WTC11 (cell line): ENCODE measurements around the gene CREBBP. TPM values are rescaled to one million over a fixed set of nuclear protein-coding genes. Genes with fewer than 3 reads are reported as not detected.

ENCODE experiments used
- ATAC-seq: fragments of 200-7000 bp; cut with Tn5 transposase; 2 replicates; pipeline ENCODE4 v1.10.0; 2021; ENCODE audit warnings: mild to moderate bottlenecking, moderate library complexity
- CTCF ChIA-PET: fragments of 300-600 bp; sonication (Branson Sonifier 250); formaldehyde crosslinking; loops from one replicate; lab custom pipeline; 2021; ENCODE audit warnings: antibody characterized with exemption; lab: Charles Lee
- POLR2A ChIA-PET: fragments of 350-600 bp; sonication (Branson Sonifier 250); formaldehyde crosslinking; loops from one replicate; lab custom pipeline; 2021; ENCODE audit warnings: antibody characterized with exemption; lab: Charles Lee
- DNase-seq: peaks from one replicate; pipeline ENCODE4 v3.0.0; 2021; ENCODE audit warnings: low spot score
- H3K27ac Mint-ChIP-seq: 2 replicates; pipeline ENCODE4 v1.8.0; 2021; ENCODE audit warnings: mixed read lengths
- H3K27me3 Mint-ChIP-seq: 2 replicates; pipeline ENCODE4 v1.8.0; 2021; ENCODE audit warnings: low read depth, mild to moderate bottlenecking, moderate library complexity, mixed read lengths
- H3K36me3 Mint-ChIP-seq: 2 replicates; pipeline ENCODE4 v1.8.0; 2021; ENCODE audit warnings: mixed read lengths
- H3K4me1 Mint-ChIP-seq: 2 replicates; pipeline ENCODE4 v1.8.0; 2022; ENCODE audit warnings: mixed read lengths
- H3K4me3 Mint-ChIP-seq: 2 replicates; pipeline ENCODE4 v1.8.0; 2021; ENCODE audit warnings: mild to moderate bottlenecking, moderate library complexity, mixed read lengths
- H3K9me3 Mint-ChIP-seq: 2 replicates; pipeline ENCODE4 v1.8.0; 2021; ENCODE audit warnings: mixed read lengths
- CDX4 ChIP-seq: fragments of 250-450 bp; sonication (Bioruptor Pico); IDR thresholded peaks from 2 replicates; pipeline ENCODE4 v1.9.0; 2021; ENCODE audit warnings: moderate library complexity, mild to moderate bottlenecking, inconsistent platforms, borderline replicate concordance
- E2F1 ChIP-seq: sonication (generic); formaldehyde crosslinking; IDR thresholded peaks from 2 replicates; pipeline ENCODE4 v1.8.0; 2022; ENCODE audit warnings: mild to moderate bottlenecking, missing genetic modification reagents
- E2F4 ChIP-seq: sonication (generic); formaldehyde crosslinking; IDR thresholded peaks from 2 replicates; pipeline ENCODE4 v1.8.1; 2022; ENCODE audit warnings: low read depth, mild to moderate bottlenecking, moderate library complexity, missing genetic modification reagents, borderline replicate concordance
- GABPB1 ChIP-seq: sonication (generic); formaldehyde crosslinking; IDR thresholded peaks from 2 replicates; pipeline ENCODE4 v1.8.1; 2023; ENCODE audit warnings: mild to moderate bottlenecking, missing genetic modification reagents
- GTF2I ChIP-seq: fragments of 250-450 bp; sonication (Bioruptor Pico); conservative IDR thresholded peaks from 2 replicates; pipeline ENCODE4 v1.4.0; 2021; ENCODE audit warnings: mild to moderate bottlenecking
- IRF2 ChIP-seq: sonication (generic); formaldehyde crosslinking; IDR thresholded peaks from 2 replicates; pipeline ENCODE4 v1.8.0; 2022; ENCODE audit warnings: low read depth, missing genetic modification reagents, borderline replicate concordance
- MAX ChIP-seq: sonication (generic); formaldehyde crosslinking; IDR thresholded peaks from 2 replicates; pipeline ENCODE4 v1.8.0; 2022; ENCODE audit warnings: mild to moderate bottlenecking, missing genetic modification reagents
- NFYB ChIP-seq: sonication (generic); formaldehyde crosslinking; conservative IDR thresholded peaks from 2 replicates; pipeline ENCODE4 v1.8.0; 2022; ENCODE audit warnings: low read depth, missing genetic modification reagents
- NR3C1 ChIP-seq: sonication (generic); formaldehyde crosslinking; conservative IDR thresholded peaks from 2 replicates; pipeline ENCODE4 v1.8.1; 2023; ENCODE audit warnings: low read depth, mild to moderate bottlenecking, missing genetic modification reagents
- RORB ChIP-seq: fragments of 250-450 bp; sonication (Bioruptor Pico); IDR thresholded peaks from 2 replicates; pipeline ENCODE4 v1.9.0; 2021; ENCODE audit warnings: mild to moderate bottlenecking
- TCF7 ChIP-seq: sonication (generic); formaldehyde crosslinking; IDR thresholded peaks from 2 replicates; pipeline ENCODE4 v1.8.0; 2022; ENCODE audit warnings: mild to moderate bottlenecking, low read depth, missing genetic modification reagents, moderate library complexity
- TEAD1 ChIP-seq: sonication (generic); formaldehyde crosslinking; IDR thresholded peaks from 2 replicates; pipeline ENCODE4 v1.8.0; 2022; ENCODE audit warnings: mild to moderate bottlenecking, missing genetic modification reagents
- ZMAT4 ChIP-seq: fragments of 250-450 bp; sonication (Bioruptor Pico); IDR thresholded peaks from 2 replicates; pipeline ENCODE4 v1.9.0; 2021; ENCODE audit warnings: mild to moderate bottlenecking
- ZNF423 ChIP-seq: fragments of 250-450 bp; sonication (Bioruptor Pico); IDR thresholded peaks from 2 replicates; pipeline ENCODE4 v2.1.2; 2022; ENCODE audit warnings: mild to moderate bottlenecking, moderate library complexity
- ZNF425 ChIP-seq: fragments of 250-450 bp; sonication (Bioruptor Pico); conservative IDR thresholded peaks from 2 replicates; pipeline ENCODE4 v1.9.0; 2021; ENCODE audit warnings: mild to moderate bottlenecking
- ZNF512 ChIP-seq: sonication (generic); formaldehyde crosslinking; IDR thresholded peaks from 2 replicates; pipeline ENCODE4 v1.8.1; 2022; ENCODE audit warnings: missing genetic modification reagents, borderline replicate concordance
- total RNA-seq: library from RNA; stranded (reverse); gene quantifications from 3 replicates; pipeline ENCODE4 v1.2.3, GENCODE V29; 2021

Gene CREBBP
- total RNA-seq, 1 experiment from 2014 or later = 49.6 TPM

GRCh38 chr16:3812469-3813172 is 67.9 kb downstream of the CREBBP start (continued):
- TF ChIP-seq NR3C1 (CRISPR knock-in tag) = no peak
- no peak for TF ChIP-seq ZMAT4
- TF ChIP-seq TEAD1 (CRISPR knock-in tag) = no peak
- TF ChIP-seq ZNF423 (CRISPR knock-in tag) = no peak
- no peak for TF ChIP-seq TCF7 (CRISPR knock-in tag)
- no peak for TF ChIP-seq GTF2I
- TF ChIP-seq MAX (CRISPR knock-in tag) = no peak

- ATAC-seq = peak; percentile 30; the same call in 1 of the 2 replicates
- peak overlapping the region; percentile 46 for H3K27ac Mint-ChIP-seq
- no peaks in the 10 kb centered on the region for H3K27me3 Mint-ChIP-seq
- CTCF ChIA-PET = interaction anchor here (0.6 kb wide), 1 partner anchor 94 kb away, joined by 3 read pairs; no protein-coding TSS in a partner anchor
- peaks cover 13% of the 10 kb centered on the region for H3K36me3 Mint-ChIP-seq
- peak overlapping the region; percentile 23 for H3K4me3 Mint-ChIP-seq
- no peak for DNase-seq
- H3K9me3 Mint-ChIP-seq = no peaks in the 10 kb centered on the region
- peaks cover 33% of the 10 kb centered on the region for H3K4me1 Mint-ChIP-seq
- POLR2A ChIA-PET = no interaction called here
- TF ChIP-seq IRF2 (CRISPR knock-in tag) = no peak
- no peak for TF ChIP-seq ZNF425 (CRISPR knock-in tag)
- no peak for TF ChIP-seq E2F4
- no peak for TF ChIP-seq NFYB (CRISPR knock-in tag)
- TF ChIP-seq E2F1 (CRISPR knock-in tag) = no peak
- no peak for TF ChIP-seq CDX4 (CRISPR knock-in tag)
These were observed 69.7 kb downstream of the CREBBP start for GRCh38 chr16:3810818-3811217.

- no peaks in the 10 kb centered on the region for H3K27me3 Mint-ChIP-seq
- ATAC-seq (no peak), DNase-seq (no peak)
- H3K4me1 Mint-ChIP-seq = peaks cover 33% of the 10 kb centered on the region
- H3K36me3 Mint-ChIP-seq = peaks cover 13% of the 10 kb centered on the region
- no peak overlapping the region for H3K4me3 Mint-ChIP-seq
- TF ChIP-seq GABPB1 (CRISPR knock-in tag) (no peak), TCF7 (CRISPR knock-in tag) (no peak), ZNF512 (CRISPR knock-in tag) (no peak), RORB (CRISPR knock-in tag) (no peak), ZNF423 (CRISPR knock-in tag) (no peak)
- peak overlapping the region; percentile 46 for H3K27ac Mint-ChIP-seq
- no peaks in the 10 kb centered on the region for H3K9me3 Mint-ChIP-seq
- ChIA-PET CTCF (interaction anchor here (0.6 kb wide), 1 partner anchor 94 kb away, joined by 3 read pairs; no protein-coding TSS in a partner anchor), POLR2A (no interaction called here)
These were observed 70.3 kb downstream of the CREBBP start for GRCh38 chr16:3810198-3810664.
